Keratinocyte (primary cell): Measurements from ENCODE around the gene GCNT2.

Experiments
- CTCF ChIP-seq, 3 experiments: IDR thresholded peaks in 1 of 3; conservative IDR thresholded peaks in 1 of 3; optimal IDR thresholded peaks in 1 of 3; 2 replicates in 2 of 3; 3 replicates in 1 of 3; pipeline versions ENCODE3 to v1.5.1; 2011; ENCODE audit warnings: low read length in 3 of 3, mild to moderate bottlenecking in 3 of 3, moderate library complexity in 2 of 3, control low read depth in 1 of 3, inconsistent platforms in 1 of 3; ENCODE audit not compliant: insufficient read depth in 2 of 3; ENCODE audit errors: extremely low read depth in 1 of 3
- EZH2 ChIP-seq: IDR thresholded peaks from one replicate; pipeline ENCODE4 v1.6.1; 2012; ENCODE audit warnings: inconsistent platforms, mild to moderate bottlenecking, low read length, moderate library complexity

GRCh38 chr6:10556992-10557391, 35.8 kb downstream of the GCNT2 start:
- no peak for TF ChIP-seq CTCF (optimal IDR thresholded peaks at IDR 0.05 in 1 of 3, IDR thresholded peaks at IDR 0.05 in 1 of 3, conservative IDR thresholded peaks at IDR 0.05 in 1 of 3; ENCODE audit: extremely low read depth in 1 of 3, insufficient read depth in 2 of 3, low read length in 3 of 3)
- no peak for TF ChIP-seq EZH2
